SIG-M5 treated with dmso at 0.1 percent for 504 hours (cell line): ENCODE results near the gene BFSP2.

Source experiments
- DNase-seq: peaks from one replicate; lab custom pipeline; 2025; ENCODE audit not compliant: unreplicated experiment; lab: John Stamatoyannopoulos, UW

The BFSP2 gene

GRCh38 chr3:133383175-133383574, 16.7 kb upstream of the BFSP2 start:
- no peak for DNase-seq

- DNase-seq, result no peak
Measured at GRCh38 chr3:133383741-133384140, 16.1 kb upstream of the BFSP2 start.

DNA sequence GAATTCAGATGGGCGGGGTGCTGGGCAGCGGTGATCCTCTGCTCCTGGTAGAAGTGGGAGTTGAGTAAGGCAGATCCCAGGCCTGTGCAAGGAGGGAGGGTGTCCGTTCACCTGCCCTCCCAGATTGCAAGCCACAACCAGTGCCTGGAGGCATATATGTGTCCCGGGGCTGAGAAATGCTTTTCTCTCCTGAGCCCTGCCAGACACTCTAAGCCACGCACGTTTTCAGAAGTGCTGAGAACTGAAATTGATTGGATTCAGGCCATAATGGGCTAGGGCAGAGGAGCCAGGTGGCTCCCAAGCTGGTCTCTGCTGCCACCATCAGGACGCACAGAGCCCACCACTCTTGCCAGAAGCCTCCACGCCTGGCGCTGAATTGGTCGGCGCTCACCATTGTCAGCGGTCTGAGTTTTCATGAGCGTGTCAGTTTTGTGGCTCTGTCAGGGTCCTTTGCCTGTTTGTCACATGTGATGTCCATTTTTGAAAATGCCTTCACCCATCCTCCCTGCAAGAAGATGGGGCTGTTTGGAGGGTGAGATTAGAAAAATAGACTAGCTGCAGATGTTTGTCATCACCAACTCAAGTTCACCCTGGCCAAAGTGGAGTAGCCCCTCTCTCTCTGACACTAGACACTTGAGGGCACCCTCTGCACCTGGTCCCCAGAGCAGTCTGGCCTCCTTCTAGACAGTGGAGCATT, 15.4 kb upstream of the BFSP2 start:
- peak; percentile 57 for DNase-seq

DNA sequence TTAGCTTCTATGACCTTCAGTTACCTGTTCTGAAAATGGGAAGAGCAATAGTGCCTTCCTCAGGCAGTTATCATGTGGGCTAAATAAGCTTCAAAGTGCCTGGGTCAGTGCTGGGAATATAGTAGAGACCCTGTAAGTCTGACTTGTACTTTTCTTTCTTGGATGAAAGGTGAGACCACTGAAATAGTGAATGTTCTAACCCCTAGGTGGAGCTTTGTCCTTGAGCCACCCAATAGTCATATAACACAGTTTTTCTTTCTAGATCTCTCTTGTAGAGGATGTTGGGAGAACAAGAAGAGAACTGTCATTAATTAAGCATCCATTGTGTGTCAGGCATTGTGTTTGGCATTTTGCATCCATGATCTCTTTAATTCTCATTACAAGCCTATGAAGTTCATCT, 13.0 kb upstream of the BFSP2 start:
- DNase-seq, result no peak

DNA sequence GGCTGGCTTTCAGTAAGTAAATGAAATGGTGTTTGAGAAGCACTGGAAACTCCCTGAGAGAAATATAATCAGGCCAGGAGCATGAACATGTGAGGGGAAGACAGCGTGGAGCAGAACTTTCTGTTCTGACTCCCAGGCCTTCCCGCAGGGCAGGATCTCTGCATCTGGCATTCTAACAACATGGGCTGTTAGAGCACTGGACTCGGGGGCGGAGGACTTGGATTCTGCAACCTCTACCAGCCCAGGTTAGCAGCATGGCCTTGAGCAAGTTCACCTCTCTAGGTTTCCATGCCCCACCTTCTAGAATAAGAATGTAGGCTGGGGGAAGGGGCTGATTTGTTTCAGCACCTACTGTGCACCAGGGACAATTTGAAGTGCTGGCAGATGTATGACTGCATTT, 12.5 kb upstream of the BFSP2 start:
- no peak for DNase-seq

DNA sequence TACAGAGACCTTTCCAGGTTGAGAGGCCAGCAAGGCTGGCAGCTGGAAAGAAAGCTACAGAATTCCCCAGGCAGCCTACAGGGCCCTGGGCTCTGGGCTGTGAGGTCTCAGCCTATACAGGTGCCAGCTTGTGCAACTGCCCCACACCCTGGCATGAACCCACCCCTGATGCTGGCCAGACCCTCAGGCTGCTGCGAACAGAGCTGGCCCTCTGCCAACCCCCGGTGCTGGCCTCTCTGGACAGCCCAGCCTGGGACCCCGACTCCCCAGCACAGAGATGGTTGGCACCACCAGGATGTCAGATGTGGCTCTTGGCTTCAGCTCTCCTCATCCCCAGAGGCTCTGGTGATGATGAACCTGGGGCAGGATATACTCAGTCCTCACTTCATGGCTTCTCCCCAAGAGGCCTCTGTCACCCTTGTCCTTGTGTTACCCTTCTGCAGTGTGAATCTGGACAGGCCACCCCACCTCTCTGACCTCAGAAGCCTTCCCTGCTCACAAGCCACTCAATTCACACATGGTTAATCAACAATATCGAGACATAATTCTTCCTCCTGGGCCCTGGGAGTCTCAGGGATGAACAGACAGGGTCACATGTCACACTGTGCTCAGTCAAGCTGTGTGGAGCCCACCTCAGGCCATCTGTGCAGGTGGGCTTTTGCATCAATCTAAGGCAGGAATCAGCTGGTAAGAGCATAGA, 11.0 kb upstream of the BFSP2 start:
- DNase-seq, result no peak

DNA sequence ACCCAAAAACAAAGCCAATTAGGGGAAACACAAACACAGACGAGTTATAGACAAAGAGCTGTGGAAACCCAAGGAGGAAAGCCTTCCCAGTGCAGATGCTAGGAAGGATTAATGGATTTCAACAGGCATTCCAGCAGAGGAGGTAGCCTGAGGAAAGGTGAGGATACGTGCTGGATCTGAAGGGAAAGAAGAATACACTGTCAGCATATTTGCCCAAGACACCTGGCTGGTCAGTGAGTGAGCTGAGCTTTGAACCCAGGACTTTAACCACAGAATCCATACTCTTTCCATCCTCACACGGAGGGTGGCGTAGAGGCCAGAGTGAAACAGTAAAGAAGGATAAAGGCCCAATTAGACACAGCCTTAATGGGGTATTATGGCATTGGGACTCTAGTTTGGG, 9.1 kb upstream of the BFSP2 start:
- DNase-seq, result no peak

DNA sequence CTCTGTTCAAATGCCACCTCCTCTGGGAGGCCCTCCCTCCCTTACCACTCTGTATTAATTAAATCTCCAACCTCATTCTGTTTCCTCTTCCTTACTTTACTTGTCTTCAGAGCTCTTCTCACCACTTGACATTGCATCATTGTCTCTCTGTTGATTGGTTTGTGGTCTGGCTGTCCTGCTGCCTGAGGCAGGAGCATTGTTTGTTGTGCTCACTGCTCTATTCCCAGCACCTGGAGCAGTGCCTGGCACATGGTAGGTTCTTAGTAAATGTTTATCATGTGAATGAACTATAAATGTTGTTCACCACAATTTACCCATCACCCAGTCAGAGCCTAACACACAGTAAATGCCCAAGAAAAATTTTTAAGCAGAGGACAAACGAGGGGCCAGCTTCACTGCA, 6.7 kb upstream of the BFSP2 start:
- DNase-seq, result peak; percentile 20

DNA sequence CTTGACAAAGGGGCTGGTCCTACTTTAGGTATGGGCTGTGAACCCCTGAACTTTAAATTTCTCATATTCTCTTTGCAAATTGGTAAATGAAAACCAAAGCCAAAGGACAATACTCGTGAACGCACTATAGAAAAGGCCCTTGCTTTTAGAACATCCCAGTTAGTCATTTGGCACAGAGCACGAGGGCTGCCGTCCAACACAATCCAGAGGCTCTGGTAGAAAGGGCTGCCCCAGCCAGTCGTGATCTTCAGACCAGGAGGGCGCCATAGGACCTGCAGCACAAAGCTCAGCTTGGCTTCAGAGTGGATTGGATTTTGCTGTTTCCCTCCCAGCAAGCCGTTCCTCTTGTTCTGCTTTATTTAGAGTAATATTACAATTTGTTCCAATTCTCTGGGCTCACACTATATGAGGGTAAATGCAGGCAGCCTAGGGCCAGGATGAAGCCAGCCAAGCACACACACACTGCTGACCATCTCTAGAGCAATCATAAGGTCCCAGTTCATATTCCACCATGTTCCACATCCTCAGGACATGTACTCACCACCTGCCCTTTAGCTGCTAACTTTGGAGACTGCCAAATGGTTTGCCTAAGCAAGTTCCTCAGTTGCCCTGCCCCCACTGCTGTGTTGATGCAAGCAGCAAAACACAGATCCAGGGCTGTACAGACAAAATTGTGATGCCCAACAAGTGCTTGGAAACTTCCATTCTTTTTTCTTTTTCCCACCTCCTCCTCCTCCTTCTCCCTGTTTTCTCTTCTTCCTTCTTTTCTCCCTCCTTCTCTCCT, 6.0 kb upstream of the BFSP2 start:
- no peak for DNase-seq

- DNase-seq, result no peak
Measured at GRCh38 chr3:133394561-133395311, 5.1 kb upstream of the BFSP2 start.

DNA sequence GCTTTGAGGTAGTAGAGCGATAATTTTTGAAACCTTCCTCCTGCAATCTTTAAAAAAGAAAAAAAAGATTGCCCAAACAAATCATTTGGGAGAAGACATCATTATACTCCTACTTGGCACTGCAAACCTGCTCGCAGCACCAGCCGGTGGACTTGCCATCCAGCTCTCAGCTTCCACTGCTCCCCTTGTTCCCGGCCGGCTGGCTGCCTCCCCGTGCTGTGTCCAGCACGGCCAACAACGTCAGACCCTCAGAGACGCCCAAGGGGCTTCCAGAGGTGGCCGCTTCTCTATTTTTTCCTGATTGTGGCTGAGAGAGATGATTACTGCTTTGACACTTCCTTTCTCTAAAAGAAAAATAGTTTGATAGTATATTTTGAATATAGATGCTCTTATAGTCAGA, 3.0 kb upstream of the BFSP2 start:
- DNase-seq, result no peak

DNA sequence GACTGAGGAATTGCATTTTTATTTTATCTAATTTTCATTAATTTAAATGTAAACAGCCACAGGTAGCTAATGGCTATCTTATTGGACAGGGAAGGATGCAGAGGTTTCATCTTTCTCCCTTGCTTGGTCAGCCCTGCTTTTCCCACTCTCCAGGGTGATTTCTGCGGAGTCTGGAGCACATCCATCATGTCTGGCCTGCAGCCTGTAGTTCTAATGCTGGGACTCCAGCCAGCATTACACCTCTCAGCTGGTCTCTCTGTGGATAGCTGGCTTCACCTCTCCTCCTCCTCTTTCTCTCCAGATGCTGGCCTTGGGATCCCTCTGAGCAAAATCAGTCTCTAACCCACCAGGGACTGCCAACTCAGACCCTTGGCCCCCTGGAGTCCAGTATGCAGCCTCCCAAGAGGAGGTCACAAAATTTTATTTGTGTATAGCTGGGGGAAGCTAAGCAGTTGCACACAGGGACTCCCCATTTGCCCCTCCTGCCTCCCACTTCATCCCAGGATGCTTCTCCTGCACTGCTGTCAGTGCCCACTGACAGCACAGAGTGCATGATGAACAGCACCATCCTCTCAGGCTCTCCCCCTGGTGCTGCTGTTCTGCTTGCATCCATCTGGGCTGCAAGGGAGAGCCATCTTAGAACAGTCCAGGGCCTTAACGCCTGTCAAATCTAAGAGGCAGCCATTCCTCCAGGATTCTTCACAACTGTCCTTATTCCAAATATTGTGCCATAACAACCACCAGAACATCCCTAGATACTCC, 1.7 kb downstream of the BFSP2 start:
- no peak for DNase-seq

- DNase-seq, result no peak
Measured at GRCh38 chr3:133404920-133405319, 5.1 kb downstream of the BFSP2 start.

DNA sequence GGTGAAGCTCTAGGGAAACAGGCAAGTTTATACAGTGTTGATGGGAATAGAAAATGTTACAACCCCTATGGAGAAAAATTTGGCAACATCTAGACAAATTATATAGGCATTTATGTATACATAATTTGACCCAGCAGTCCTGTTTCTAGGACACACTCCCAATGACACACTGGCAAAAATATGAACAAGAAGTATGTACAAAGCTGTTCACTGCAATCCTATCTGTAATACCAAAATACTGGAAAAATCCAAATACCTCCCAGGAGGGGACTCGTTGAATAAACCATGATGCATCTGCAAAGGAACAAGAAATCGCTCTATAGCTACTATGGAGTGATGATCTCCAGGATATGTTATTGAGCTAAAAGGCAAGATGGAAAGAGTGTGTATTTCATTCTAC, 8.5 kb downstream of the BFSP2 start:
- no peak for DNase-seq

DNA sequence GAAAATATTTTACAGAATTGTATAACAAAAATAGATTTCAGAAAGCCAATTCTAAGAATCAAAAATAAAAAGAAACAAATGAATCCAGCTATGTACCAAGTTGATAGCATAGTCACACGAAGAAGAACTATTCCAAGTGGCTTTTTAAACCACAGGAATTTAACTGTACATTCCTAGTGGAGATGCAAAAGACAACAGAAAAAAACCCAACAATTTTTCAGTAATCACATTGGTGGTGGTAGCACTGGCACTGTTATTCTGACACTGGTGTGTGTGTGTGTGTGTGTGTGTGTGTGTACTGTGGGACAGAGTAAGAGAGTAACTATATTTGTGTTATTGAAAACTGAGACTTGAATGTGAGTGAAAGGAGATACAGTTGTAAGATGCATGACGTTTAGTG, 9.1 kb downstream of the BFSP2 start:
- DNase-seq, result no peak

- no peak for DNase-seq
Measured at GRCh38 chr3:133410191-133410892, 10.5 kb downstream of the BFSP2 start.

DNA sequence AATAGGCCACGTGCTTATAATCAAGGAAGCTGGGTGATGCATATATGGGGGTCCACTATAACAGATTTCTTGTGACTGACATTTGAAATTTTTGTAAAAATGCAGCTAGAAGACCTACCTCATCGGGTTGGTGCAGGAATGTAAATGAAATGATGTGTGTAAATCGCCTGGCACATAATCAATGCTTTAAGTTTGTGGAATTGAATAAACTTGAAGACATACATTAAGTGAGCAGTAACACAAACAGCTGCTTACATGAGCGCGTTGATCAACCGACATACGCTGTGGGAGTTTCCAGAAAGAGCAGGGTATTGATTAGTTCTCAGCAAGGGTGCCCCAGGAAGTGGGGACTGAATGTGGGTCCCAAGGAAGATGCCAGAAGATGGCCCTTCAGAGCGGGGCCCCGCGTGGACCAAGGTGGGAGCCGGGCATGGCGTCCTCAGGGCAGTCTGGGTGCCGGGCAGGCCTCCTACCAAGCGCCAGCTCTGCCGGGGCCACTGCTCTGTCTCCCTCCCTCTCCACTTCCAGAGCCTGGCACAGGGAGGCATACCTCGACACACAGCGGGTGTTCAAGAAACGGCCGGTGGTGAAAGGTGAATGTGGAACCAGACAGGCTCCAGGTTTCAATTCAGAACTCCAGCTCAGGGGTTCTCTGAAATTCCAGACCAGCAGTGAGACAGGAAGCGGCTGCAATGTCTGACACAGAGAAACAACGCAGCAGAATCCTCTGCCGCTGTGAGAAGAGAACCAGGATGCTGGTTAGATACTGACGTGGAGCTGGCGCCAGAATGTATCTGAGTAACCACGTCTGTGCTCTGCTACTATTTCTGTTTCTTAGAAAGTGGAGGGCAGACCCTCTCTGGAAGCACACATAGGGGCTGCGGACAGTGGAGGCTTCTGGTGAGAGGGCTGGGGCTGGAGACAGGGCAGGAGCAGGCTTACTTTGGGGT, 12.6 kb downstream of the BFSP2 start:
- DNase-seq, result no peak

DNA sequence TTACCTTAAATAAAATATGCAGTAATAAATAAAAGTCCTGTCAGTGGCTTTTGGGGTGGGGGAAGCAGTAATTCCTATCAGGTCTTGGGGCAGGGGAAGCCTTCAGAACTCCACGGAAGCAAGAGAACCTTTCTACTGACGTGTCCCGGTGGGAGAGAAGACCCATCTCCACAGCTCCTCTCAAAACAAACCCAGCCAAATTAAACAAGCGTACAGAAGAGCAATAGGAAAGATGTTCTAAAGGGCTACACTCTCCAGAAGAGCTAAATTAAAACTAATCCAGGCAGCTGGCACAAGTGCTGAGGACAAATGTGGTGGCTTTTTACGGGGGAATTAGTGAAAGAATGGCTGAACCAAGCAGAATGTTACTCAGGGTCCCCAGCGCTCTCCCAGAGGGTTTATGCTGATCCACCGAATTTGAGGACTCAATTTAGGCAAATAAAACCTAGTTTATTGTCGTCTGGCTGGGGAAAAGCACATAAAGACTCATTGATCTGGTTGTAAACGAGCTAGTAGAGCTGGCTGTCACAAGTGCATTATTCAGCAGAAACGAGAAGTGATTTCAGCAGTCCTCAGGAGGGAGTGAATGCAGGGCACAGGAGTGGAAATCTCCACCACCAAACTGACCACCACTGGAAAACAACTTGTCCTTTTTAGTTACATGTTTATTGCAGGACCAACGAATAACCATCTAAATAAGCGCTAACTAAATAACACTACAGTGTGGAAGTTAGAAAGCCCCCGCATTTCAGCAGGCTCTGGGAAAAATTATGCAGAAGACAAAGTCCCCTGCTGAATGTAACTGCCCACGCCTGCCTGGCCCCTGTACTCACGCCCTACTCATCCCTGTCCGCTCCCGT, 13.5 kb downstream of the BFSP2 start:
- peak; percentile 38 for DNase-seq
